Measurements from ENCODE around the gene BFSP1.

Gene BFSP1

DNA sequence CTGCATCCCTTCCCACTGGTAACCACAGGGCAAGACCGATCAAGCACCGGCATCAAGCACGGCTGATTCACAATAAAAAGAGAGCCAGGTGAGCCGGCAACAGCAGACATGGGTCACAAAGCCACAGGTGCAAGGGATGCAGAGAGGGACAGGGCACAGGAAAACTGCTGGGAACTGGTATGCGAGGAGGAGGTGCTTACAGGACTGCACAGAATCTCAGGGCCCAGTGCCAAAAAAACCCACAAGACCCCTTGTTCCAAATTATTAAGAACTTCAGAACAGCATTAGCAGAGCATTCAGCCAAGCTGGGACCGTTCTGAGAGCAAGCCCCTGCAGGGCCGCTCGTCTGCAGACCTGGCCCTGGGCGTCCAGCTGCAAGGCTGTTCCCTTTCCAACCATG, 35.4 kb downstream of the BFSP1 start:
- DNase-seq: no peak

DNA sequence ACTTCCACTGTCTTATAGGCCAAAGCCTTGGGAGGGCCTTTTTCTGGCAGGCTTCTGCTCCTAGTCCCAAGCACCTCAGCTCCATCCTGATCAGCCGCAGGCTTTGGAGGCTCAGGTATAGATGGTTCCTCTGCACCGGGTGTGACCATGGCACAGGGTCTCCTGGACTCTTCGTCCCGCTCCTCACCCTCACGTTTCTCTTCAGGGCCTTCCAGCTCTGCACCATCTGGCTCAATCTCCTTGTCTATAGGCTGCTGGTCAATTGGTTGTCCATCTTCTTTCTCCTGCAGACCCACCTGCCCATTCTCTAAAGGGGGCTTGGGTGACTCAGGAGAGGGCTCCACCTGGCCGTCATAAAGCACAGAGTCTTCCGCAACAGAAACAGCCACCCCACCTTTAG, 37.0 kb downstream of the BFSP1 start:
- no peak for DNase-seq

DNA sequence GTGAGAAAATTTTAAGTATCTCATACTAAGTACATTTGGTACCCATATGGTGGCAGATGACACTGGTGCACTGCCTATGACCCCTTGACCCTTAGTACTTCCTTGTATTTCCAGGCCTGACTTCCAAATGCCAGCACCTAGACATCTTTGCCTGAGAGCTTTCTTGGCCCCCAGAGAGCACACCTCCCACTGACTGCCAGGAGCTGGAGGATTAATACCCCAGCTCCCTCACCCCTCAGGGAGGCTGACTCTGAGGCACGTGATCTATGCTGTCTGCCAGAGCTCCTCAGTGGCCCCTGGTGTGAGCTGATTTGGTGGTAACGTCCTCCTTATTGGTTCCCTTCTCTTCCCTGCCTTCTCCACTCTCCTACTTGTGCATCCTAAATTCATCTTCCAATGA, 38.0 kb downstream of the BFSP1 start:
- no peak for DNase-seq

DNA sequence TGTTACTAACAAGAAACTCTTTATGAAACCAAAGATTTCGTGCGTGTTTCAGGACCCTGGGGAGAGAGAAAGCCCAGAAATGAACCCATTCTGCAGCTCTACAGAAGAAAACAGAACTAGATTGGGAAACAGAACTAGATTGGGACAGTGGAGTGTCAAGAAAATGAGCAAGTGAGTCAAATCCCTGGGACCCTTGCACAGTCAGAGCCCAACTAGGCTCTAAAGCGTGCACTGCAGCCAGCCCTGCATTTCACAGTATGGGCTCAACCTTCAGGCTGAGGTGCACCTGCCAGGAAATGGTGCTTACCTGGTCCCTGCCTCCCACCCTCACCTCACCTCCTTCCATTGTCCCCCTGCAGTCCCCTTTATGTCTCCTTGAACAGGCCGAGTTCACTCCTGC, 39.7 kb downstream of the BFSP1 start:
- DNase-seq: no peak

DNA sequence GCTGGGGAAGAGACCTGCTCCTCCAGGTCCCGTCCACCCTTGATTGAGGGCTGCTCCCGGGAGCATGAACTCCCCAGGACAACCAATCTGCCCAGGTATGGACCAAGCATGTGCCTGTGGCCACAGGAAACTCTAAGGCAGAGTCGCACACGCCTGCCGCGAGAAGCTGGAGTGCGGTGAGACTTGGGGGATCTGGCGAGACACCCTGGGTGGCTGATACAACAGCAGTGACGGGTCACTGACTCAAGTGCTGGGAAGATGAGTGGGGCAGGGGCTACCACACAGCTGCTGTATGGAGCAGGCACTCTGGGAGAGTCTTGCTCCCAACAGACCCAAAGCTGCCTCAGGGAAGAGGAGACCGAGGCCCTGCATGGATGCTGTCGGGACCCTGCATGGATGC, 40.1 kb downstream of the BFSP1 start:
- no peak for DNase-seq

DNA sequence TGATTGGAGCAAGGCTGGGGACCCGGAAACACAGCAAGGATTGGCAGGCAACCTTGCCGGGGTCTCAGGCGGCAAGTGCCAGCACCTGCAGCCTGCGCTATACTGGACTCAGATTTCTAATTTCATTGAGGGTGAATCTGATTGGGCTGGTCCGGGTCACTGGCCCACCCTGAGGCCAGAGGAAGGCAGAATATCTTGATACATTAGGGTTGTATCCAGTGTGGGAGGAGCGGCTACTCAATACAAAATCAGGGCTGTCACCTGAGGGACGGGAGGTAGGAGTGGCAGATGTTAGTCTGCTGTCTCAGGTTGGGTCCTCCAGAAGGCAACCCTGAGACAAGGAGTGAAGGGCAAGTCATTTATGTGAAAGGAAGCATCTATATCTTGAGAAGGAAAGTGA, 40.7 kb downstream of the BFSP1 start:
- no peak for DNase-seq

DNA sequence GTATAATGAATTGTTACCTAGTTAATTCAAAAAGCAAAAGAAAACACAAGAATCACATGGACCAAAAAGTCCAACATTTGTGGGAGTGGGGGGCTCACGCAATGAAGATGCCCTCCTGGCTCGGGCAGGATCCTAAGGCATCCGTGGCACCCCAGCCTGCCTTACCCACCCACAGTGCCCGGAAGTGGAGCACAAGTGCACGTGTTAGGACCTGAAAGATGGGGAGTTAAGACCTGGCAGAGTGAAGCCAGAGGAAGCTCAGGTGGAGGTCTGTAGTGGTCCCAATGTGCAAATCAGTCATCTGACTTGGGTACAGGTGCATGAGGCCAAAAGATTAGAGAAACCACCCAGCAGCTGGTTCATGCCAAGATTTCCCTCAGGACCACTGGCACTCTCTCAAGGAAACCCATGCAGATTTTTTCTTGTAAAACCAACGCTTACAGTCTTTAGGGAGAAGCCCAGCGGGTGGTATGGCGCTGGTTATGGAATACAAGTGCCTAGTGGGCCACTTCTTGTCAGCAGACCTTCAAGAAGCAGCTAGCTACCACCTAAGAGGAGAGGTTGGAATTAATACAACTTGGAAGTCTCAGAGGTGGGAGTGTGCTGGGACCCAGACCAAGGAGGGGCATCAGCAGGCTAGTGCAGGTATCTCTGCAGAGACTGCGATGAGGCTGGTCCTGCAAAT, 42.1 kb downstream of the BFSP1 start:
- no peak for DNase-seq

DNA sequence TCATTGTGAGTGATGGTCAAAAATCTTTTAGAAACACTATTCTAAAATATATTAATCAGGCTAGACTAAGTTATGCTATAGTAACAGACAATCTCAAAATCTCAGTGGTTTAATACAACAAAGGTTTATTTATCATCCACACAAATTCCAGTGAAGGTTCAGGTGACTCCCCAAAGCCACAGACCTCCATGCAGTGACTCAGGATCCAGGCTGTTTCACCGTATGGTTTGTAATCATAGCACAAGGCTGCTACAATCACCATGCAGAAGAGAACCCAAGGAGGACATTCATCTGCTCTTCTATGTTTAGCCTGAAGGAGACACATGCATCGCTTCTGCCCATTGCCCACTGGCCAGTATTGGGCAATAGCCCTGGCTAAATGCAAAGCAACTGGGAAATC, 46.2 kb downstream of the BFSP1 start:
- DNase-seq: no peak

DNA sequence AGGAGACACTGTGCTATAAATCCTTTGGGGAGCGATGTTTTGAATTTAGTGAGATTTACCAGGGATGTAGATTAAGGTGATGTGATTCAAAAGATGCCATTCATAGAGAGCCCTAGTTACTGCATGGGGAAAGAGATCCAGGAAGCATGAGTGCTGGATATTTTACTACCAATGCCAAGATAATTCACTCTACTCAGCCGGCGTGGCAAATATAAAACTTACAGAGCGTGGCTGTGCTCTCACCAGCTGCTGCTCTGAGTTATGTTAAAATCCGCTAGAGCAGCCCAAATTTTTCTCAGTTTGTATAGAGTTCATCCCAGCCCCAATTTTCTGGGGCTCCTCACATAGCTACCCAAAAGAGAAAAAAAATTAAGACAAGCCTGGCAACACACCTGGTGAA, 48.6 kb downstream of the BFSP1 start:
- DNase-seq: no peak

DNA sequence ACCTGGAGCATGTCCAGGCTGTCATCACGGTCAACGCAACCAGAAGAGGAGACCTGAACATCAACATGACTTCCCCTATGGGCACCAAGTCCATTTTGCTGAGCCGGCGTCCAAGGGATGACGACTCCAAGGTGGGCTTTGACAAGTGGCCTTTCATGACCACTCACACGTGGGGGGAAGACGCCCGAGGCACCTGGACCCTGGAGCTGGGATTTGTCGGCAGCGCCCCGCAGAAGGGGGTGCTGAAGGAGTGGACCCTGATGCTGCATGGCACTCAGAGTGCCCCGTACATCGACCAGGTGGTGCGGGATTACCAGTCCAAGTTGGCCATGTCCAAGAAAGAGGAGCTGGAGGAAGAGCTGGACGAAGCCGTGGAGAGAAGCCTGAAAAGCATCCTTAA, 49.5 kb downstream of the BFSP1 start:
- no peak for DNase-seq

DNA sequence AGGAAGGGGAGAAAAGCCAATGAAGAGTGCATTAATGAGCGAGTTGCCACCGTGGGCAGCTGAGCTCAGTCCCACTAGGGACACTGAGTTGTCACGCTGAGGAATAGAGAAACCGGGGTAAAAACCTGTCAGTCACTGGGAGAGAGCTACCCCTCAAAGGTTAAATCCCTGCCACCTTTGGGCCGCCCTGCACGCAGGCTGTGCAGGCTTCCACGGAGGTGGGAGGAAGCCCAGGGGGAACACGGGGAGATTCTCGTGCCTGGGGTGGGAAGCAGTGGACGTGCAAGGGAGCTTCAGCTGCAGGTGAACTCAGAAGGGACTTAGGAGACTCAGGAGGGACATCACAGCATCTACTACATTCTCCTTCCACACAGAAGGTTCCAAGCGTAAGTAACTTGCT, 50.5 kb downstream of the BFSP1 start:
- no peak for DNase-seq

DNA sequence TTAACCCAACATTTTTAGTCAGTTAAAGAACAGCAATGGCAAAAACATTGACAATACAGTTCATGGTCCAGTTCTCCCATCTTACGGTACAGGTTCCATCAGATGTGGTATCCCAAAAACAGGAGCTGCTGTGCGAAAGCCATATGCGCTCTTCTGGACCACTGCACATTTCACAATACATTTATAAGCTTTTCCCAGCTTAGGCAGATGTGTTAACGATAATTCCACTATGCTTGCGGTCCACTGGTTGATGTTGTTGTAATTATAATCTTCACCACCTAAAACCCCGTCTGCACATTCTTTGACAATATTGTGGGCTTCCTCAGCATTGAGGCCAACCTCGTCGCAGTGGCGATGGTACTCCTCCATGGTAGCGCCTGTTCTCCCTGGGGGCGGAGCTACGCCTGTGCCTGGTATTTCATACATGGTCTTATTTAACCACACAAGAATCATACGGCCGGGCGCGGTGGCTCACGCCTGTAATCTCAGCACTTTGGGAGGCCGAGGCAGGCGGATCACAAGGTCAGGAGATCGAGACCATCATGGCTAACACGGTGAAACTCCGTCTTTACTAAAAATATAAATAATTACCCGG, 52.0 kb downstream of the BFSP1 start:
- DNase-seq: no peak

DNA sequence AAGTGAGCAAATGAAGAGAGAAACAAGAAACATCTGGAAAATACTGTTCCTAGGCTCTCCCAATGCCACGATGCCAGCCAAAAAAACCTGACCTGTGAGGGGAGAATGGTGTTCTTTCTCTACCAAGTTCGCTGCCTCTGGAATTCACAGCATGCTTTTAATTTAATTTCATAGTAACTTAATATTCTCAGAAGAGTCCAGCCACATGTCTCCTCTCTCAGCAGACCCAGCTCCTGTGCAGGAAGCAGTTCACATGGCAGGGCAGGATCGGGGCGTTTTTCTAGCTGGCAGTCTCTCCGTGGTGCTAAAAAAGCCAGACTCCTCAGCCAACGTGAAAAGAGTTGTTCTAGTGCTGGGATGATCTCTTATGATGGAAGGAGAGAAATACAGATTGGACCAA, 57.5 kb downstream of the BFSP1 start:
- no peak for DNase-seq

DNA sequence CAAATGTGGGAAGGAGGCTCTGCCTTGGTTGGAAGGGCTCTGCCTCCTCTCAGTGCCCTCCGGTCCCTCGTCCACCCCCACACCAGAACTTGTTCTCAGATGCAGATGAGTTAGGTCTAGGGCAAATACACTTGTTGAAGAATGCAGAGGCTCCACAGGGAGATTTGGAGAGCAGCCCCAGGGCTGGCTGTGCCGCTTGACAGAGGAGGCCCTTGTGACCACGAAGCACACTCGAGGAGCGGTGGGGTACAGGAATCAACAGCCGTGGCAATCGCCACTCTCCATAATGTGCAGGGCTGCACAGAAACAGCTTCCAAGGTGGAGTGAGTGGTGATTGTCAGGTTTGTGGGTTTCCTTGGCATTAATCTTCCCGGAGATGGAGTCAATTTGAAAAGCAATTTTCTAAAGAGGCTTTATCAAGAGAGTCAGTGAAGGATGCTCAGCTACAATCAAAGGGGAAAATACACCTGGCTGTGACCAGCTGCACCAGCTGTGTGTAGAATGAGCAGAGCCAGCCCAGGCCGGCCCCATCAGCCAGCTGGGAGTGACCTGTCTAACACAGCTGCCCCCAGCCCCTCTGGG, 59.5 kb downstream of the BFSP1 start:
- DNase-seq: no peak

DNA sequence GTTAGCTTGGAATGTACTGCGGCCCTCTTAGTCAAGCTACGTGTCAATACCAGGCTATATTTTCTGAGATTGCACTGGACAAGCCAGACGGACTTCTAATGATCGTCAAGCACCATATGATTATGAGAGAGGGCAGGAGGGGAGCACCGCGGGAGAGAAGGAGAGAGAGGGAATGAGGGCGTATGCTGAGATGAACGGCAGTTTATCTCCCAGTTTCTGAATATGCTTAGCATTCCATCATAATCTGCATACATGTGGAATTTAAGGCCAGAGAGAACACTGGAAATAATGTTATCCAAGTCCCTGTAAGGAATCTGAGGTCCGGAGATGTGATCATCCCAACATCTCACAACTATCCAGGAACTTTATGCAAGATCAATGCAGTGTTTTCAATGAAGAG, 60.2 kb downstream of the BFSP1 start:
- DNase-seq: no peak

DNA sequence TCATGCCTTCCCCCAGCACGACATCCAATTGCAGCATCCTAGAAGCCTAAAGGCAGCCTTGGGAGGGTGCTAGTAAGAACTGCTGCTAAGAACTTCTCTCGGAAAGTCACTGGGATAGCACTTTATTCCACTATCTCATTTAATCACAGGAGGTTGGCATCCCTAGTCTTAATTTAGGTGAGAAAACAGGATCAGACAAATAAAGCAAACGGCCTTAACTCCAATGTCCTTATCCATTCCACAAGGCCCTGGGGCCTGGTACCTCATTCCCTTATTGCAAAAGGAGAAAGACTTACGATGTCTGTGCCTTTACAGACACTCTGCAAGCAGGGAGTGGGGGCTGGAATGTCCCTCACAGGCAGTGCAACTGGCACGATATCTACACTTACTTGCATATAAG, 60.7 kb downstream of the BFSP1 start:
- DNase-seq: no peak

DNA sequence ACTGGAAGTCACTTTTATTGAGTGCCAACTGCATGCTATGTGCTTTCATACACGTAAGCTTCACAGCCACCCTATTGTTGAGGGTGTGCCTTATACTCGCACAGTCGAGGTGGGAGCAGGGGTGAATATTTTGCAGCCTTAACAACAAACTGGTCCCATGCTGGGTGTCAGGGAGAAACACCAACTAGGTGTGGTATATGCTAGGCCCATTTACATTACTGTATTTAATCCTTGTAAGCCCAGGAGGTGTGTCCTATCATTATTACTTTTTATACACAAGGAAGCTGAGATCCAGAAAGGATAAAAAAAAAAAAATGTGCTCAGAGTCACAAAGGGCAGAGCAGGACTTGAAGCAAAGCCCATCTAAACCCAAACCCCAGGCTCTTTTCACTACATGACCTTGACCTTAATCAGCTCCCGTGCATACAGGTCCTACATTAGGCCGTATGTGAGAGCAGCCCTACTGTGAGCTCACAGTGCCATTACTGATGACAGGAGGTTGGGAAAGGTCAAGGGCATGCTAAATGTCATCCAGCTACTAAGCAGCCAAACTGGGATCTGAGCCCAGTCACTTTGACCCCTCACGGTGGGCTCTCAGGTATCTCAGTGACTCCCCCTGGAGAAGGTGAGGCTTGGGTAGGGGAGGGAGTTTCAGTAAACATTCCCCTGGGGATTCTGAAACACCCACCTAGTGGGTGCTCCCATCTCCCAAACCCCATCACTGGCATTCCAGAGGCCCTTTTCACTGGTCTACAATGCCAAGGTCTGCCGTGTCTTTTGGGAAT, 61.7 kb downstream of the BFSP1 start:
- no peak for DNase-seq

DNA sequence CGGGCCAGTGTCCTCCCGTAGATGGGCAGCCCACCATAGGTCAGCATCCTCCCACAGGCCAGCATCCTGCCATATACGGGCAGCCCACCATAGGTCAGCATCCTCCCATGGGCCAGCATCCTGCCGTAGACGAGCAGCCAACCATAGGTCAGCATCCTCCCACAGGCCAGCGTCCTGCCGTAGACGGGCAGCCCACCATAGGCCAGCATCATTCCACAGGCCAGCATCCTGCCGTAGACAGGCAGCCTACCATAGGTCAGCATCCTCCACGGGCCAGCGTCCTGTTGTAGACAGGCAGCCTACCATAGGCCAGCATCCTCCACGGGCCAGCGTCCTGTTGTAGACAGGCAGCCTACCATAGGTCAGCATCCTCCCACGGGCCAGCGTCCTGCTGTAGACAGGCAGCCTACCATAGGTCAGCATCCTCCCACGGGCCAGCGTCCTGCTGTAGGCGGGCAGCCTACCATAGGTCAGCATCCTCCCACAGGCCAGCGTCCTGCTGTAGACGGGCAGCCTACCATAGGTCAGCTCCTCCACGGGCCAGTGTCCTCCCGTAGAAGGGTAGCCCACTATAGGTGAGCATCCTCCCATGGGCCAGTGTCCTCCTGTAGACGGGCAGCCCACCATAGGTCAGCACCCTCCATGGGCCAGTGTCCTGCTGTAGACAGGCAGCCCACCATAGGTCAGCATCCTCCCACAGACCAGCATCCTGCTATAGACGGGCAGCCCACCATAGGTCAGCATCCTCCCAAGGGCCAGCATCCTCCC, 62.9 kb downstream of the BFSP1 start:
- no peak for DNase-seq

DNA sequence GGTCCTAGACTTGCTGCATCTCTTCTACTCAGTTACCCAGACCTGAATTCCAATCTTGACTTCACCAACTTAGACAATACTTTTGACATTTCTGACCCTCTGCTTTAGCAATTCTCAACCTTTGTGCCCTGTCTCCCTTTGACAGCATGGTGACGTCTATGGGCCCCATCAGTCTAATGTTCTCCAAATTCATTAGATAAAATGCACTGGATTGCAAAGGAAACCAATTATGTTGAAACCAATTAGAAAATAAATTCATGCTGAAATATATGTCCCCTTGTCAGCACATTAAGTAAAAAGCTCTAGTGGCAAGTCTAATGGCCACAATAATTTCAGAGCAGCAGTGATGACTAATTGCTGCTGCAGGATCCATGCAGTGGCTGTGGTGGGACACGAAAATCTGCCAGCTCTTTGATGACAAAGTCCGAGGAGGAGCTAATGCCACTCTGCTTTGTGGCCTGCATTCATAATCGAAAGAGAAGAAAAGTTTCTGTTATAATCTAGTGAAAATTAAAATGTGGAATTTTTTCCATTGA, 64.0 kb downstream of the BFSP1 start:
- no peak for DNase-seq

DNA sequence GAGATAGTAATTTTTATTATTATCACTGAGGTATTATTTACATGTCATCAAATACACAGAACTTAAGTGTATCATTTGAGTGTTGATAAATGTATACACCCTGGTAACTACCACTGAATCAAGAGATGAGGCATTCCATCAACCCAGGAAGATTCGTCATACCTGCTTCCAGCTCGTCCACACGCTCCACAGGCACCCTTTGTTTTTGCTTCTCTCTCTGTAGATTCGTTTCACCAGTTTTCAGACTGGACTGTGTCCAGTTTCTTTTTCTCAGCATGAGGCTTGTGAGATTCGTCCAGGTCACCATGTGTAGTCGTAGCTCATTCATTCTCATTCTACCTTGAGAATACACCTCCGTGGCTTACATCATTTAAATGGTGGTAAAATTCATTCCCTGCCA, 64.5 kb downstream of the BFSP1 start:
- no peak for DNase-seq

DNA sequence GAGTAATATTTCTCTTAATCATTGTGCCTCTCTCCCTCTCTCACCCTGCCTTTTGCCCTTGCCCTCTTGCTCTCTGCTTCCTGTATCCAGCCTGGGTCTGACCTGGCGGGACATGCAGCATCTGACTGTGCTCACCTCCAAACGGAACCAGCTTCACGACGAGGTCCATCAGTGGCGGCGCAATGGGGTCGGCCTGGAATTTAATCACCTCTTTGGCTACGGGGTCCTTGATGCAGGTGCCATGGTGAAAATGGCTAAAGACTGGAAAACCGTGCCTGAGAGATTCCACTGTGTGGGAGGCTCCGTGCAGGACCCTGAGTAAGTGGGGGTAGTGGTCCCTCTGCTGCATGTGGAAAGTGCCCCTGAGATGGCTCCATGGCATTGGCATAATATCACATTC, 65.9 kb downstream of the BFSP1 start:
- no peak for DNase-seq

DNA sequence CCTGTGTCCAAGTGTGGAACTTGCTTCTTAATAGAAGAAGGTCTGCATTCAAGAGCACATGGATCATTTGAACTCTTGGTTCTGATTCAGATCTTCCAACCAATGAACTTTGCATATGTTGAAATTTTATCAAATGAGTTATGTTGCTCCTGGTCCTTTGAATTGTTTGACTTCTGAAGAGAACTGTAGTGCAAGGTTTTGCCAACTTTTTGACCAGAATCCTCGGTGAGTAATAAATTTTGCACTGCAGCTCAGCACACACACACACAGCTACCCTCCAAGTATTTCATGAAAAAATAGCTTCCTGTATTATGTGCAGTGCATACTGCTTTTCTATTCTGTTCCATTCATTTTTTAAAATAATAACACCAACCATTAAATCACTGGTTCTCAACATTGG, 67.5 kb downstream of the BFSP1 start:
- no peak for DNase-seq

DNA sequence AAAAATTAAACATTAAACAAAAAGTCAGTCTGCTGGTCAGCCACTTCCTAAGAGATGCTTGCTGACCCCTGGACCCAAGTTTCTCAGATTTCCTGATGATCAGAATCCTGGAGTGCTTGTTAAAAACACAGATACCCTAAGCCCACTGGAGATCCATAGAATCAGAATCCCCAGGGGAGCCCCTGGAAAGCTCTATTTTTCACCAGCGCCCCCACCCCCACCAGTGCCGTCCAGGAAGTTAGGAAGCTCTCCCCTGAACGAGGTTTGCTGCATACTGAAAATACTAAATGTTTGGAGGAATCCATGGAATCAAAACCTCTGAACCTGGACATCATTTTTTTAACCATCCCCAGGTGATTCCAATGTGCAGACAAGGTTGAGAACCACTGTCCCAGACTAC, 69.2 kb downstream of the BFSP1 start:
- no peak for DNase-seq

Measured in stimulated activated naive CD4-positive, alpha-beta T cell (primary cell).